Thyroid gland (tissue), 4 donors: ENCODE data around the gene ARL6IP6.

ENCODE experiments used
- CTCF ChIP-seq, 6 experiments: fragments of 200-600 bp in 3 of 6; fragments of 450-650 bp in 3 of 6; sonication (generic) in 3 of 6; IDR thresholded peaks; one replicate each; pipeline ENCODE4 v1.5.1; 2016 to 2019; ENCODE audit warnings: antibody characterized with exemption in 6 of 6, mild to moderate bottlenecking in 2 of 6, inconsistent platforms in 1 of 6, moderate library complexity in 1 of 6
- POLR2A ChIP-seq, 2 donors: fragments of 450-650 bp; IDR thresholded peaks; one replicate each; pipeline ENCODE4 v1.6.1; 2017; ENCODE audit warnings: antibody characterized with exemption in 2 of 2, mild to moderate bottlenecking in 2 of 2, moderate library complexity in 1 of 2

- no peak for TF ChIP-seq POLR2A (IDR thresholded peaks at IDR 0.05)
- TF ChIP-seq CTCF (IDR thresholded peaks at IDR 0.05): no peak
Observed at GRCh38 chr2:152762202-152762601, 43.8 kb downstream of the ARL6IP6 start.
